ENCODE measurements around the gene STRADA. TPM values are rescaled to one million over a fixed set of nuclear protein-coding genes. Genes with fewer than 3 reads are reported as not detected.

Gene STRADA
- polyA plus RNA-seq, 1 donor: 43.3 TPM

GRCh38 chr17:63702721-63703015 lies 38.9 kb downstream of the STRADA start:
- no CpG with 5 or more reads among the region's 6 CpGs for WGBS (ENCODE audit: insufficient coverage, low lambda C conversion rate)
- no peak for DNase-seq
- H3K4me1 ChIP-seq (ENCODE audit: control insufficient read depth, insufficient read depth, low read length): peaks cover 8% of the 10 kb centered on the region

GRCh38 chr17:63701868-63702720 lies 39.5 kb downstream of the STRADA start:
- Histone ChIP-seq H3K27ac (ENCODE audit: low read length) (no peak overlapping the region), H3K4me1 (ENCODE audit: control insufficient read depth, insufficient read depth, low read length) (peaks cover 8% of the 10 kb centered on the region), H3K36me3 (ENCODE audit: control insufficient read depth, insufficient read depth, low read length) (peaks cover 33% of the 10 kb centered on the region), H3K27me3 (ENCODE audit: control insufficient read depth, insufficient read depth, low read length) (peaks cover 20% of the 10 kb centered on the region), H3K4me3 (ENCODE audit: low read length) (no peak overlapping the region), H3K9me3 (ENCODE audit: control insufficient read depth, low read depth, low read length) (peaks cover 11% of the 10 kb centered on the region)
- no peak for DNase-seq
- no CpG with 5 or more reads among the region's 19 CpGs for WGBS (ENCODE audit: insufficient coverage, low lambda C conversion rate)

More at GRCh38 chr17:63702721-63703015, 38.9 kb downstream of the STRADA start:
- Histone ChIP-seq H3K27ac (ENCODE audit: low read length) (no peak overlapping the region), H3K27me3 (ENCODE audit: control insufficient read depth, insufficient read depth, low read length) (peaks cover 20% of the 10 kb centered on the region), H3K9me3 (ENCODE audit: control insufficient read depth, low read depth, low read length) (peaks cover 11% of the 10 kb centered on the region), H3K4me3 (ENCODE audit: low read length) (no peak overlapping the region), H3K36me3 (ENCODE audit: control insufficient read depth, insufficient read depth, low read length) (peaks cover 34% of the 10 kb centered on the region)

GRCh38 chr17:63701456-63701820 lies 40.2 kb downstream of the STRADA start:
- H3K36me3 ChIP-seq (ENCODE audit: control insufficient read depth, insufficient read depth, low read length): peaks cover 29% of the 10 kb centered on the region
- no peak for DNase-seq
- H3K27me3 ChIP-seq (ENCODE audit: control insufficient read depth, insufficient read depth, low read length): peaks cover 20% of the 10 kb centered on the region
- H3K27ac ChIP-seq (ENCODE audit: low read length): peak overlapping the region; percentile 38
- no CpG with 5 or more reads among the region's 10 CpGs for WGBS (ENCODE audit: insufficient coverage, low lambda C conversion rate)
- peaks cover 11% of the 10 kb centered on the region for H3K9me3 ChIP-seq (ENCODE audit: control insufficient read depth, low read depth, low read length)
- peaks cover 8% of the 10 kb centered on the region for H3K4me1 ChIP-seq (ENCODE audit: control insufficient read depth, insufficient read depth, low read length)
- peak overlapping the region; percentile 26 for H3K4me3 ChIP-seq (ENCODE audit: low read length)

GRCh38 chr17:63700528-63701455 lies 40.8 kb downstream of the STRADA start:
- Histone ChIP-seq H3K27me3 (ENCODE audit: control insufficient read depth, insufficient read depth, low read length) (peaks cover 20% of the 10 kb centered on the region), H3K9me3 (ENCODE audit: control insufficient read depth, low read depth, low read length) (peaks cover 11% of the 10 kb centered on the region), H3K36me3 (ENCODE audit: control insufficient read depth, insufficient read depth, low read length) (peaks cover 29% of the 10 kb centered on the region), H3K4me3 (ENCODE audit: low read length) (peak overlapping the region; percentile 32), H3K27ac (ENCODE audit: low read length) (peak overlapping the region; percentile 38), H3K4me1 (ENCODE audit: control insufficient read depth, insufficient read depth, low read length) (peaks cover 8% of the 10 kb centered on the region)
- WGBS (ENCODE audit: insufficient coverage, low lambda C conversion rate): no CpG with 5 or more reads among the region's 88 CpGs
- DNase-seq: peak in 1 of 2 donors; percentile 36

- peak in 1 of 2 donors; percentile 48 for DNase-seq
- Histone ChIP-seq H3K9me3 (ENCODE audit: control insufficient read depth, low read depth, low read length) (peaks cover 11% of the 10 kb centered on the region), H3K27me3 (ENCODE audit: control insufficient read depth, insufficient read depth, low read length) (peaks cover 20% of the 10 kb centered on the region), H3K36me3 (ENCODE audit: control insufficient read depth, insufficient read depth, low read length) (peaks cover 26% of the 10 kb centered on the region), H3K4me3 (ENCODE audit: low read length) (peak within 1 kb of the TSS; percentile 43), H3K27ac (ENCODE audit: low read length) (peak within 1 kb of the TSS; percentile 38), H3K4me1 (ENCODE audit: control insufficient read depth, insufficient read depth, low read length) (peaks cover 8% of the 10 kb centered on the region)
- whole genome bisulfite sequencing (ENCODE audit: insufficient coverage, low lambda C conversion rate): no CpG with 5 or more reads among the region's 133 CpGs
Measured at GRCh38 chr17:63699638-63700527, 41.7 kb downstream of the STRADA start, which contains the start of gene LIMD2. TSS of gene LIMD2 (minus strand) at chr17:63700125. CDS start at chr17:63699298, 827 bp downstream.

GRCh38 chr17:63698886-63699637 lies 42.5 kb downstream of the STRADA start:
- no CpG with 5 or more reads among the region's 45 CpGs for WGBS (ENCODE audit: insufficient coverage, low lambda C conversion rate)
- peaks cover 11% of the 10 kb centered on the region for H3K9me3 ChIP-seq (ENCODE audit: control insufficient read depth, low read depth, low read length)
- peaks cover 20% of the 10 kb centered on the region for H3K27me3 ChIP-seq (ENCODE audit: control insufficient read depth, insufficient read depth, low read length)
- H3K4me3 ChIP-seq (ENCODE audit: low read length): peak overlapping the region; percentile 43
- H3K27ac ChIP-seq (ENCODE audit: low read length): no peak overlapping the region
- peaks cover 8% of the 10 kb centered on the region for H3K4me1 ChIP-seq (ENCODE audit: control insufficient read depth, insufficient read depth, low read length)
- peak in 1 of 2 donors; percentile 46 for DNase-seq
- H3K36me3 ChIP-seq (ENCODE audit: control insufficient read depth, insufficient read depth, low read length): peaks cover 21% of the 10 kb centered on the region

GRCh38 chr17:63698381-63698885 lies 43.2 kb downstream of the STRADA start:
- peaks cover 20% of the 10 kb centered on the region for H3K27me3 ChIP-seq (ENCODE audit: control insufficient read depth, insufficient read depth, low read length)
- DNase-seq: no peak
- peaks cover 11% of the 10 kb centered on the region for H3K9me3 ChIP-seq (ENCODE audit: control insufficient read depth, low read depth, low read length)
- H3K4me1 ChIP-seq (ENCODE audit: control insufficient read depth, insufficient read depth, low read length): peaks cover 8% of the 10 kb centered on the region
- no peak overlapping the region for H3K27ac ChIP-seq (ENCODE audit: low read length)
- H3K4me3 ChIP-seq (ENCODE audit: low read length): peak overlapping the region; percentile 43
- peaks cover 21% of the 10 kb centered on the region for H3K36me3 ChIP-seq (ENCODE audit: control insufficient read depth, insufficient read depth, low read length)
- no CpG with 5 or more reads among the region's 24 CpGs for WGBS (ENCODE audit: insufficient coverage, low lambda C conversion rate)

GRCh38 chr17:63697341-63698286 lies 44.0 kb downstream of the STRADA start:
- Histone ChIP-seq H3K27me3 (ENCODE audit: control insufficient read depth, insufficient read depth, low read length) (peaks cover 20% of the 10 kb centered on the region), H3K4me1 (ENCODE audit: control insufficient read depth, insufficient read depth, low read length) (peaks cover 8% of the 10 kb centered on the region), H3K9me3 (ENCODE audit: control insufficient read depth, low read depth, low read length) (peaks cover 11% of the 10 kb centered on the region), H3K36me3 (ENCODE audit: control insufficient read depth, insufficient read depth, low read length) (peaks cover 19% of the 10 kb centered on the region), H3K4me3 (ENCODE audit: low read length) (peak overlapping the region; percentile 10), H3K27ac (ENCODE audit: low read length) (no peak overlapping the region)
- WGBS (ENCODE audit: insufficient coverage, low lambda C conversion rate): no CpG with 5 or more reads among the region's 22 CpGs
- peak in 1 of 2 donors; percentile 24 for DNase-seq

Data from large intestine (tissue), 3 donors.